Lung (tissue), 12 donors: ENCODE measurements around the gene FGF4. TPM values are rescaled to one million over a fixed set of nuclear protein-coding genes. Genes with fewer than 3 reads are reported as not detected.

Experiments
- ATAC-seq: fragments of 200-7000 bp; cut with Tn5 transposase; one replicate; pipeline ENCODE4 v1.9.1; 2020; ENCODE audit warnings: moderate number of reproducible peaks; ENCODE audit not compliant: insufficient read depth, low FRiP score
- DNase-seq, 3 donors: peaks; one replicate each; pipeline ENCODE4 v3.0.0-alpha.2; 2013 to 2017
- H3K27ac ChIP-seq, 2 donors: one replicate each; pipeline ENCODE4 v1.5.1; 2013; ENCODE audit warnings: mild to moderate bottlenecking in 2 of 2, moderate library complexity in 2 of 2, control low read depth in 1 of 2, inconsistent platforms in 1 of 2, low read depth in 1 of 2, low read length in 1 of 2
- H3K27me3 ChIP-seq, 3 donors: one replicate each; pipeline ENCODE4 v1.5.1; 2013; ENCODE audit warnings: low read length in 2 of 3; ENCODE audit not compliant: control insufficient read depth in 3 of 3, insufficient read depth in 3 of 3
- H3K36me3 ChIP-seq, 4 donors: one replicate each; pipeline ENCODE4 v1.5.1; 2013; ENCODE audit warnings: low read length in 4 of 4, mild to moderate bottlenecking in 1 of 4, moderate library complexity in 1 of 4; ENCODE audit not compliant: control insufficient read depth in 4 of 4, insufficient read depth in 4 of 4
- H3K4me1 ChIP-seq, 5 donors: one replicate each; pipeline ENCODE4 v1.5.1; 2013; ENCODE audit warnings: low read length in 5 of 5, mild to moderate bottlenecking in 2 of 5, moderate library complexity in 1 of 5; ENCODE audit not compliant: control insufficient read depth in 5 of 5, insufficient read depth in 5 of 5
- H3K4me3 ChIP-seq: one replicate; pipeline ENCODE4 v1.5.1; 2013; ENCODE audit warnings: mild to moderate bottlenecking, control low read depth, moderate library complexity
- H3K9ac ChIP-seq, 2 donors: one replicate each; pipeline ENCODE4 v1.5.1; 2013; ENCODE audit warnings: low read length in 2 of 2, control low read depth in 1 of 2; ENCODE audit not compliant: insufficient read depth in 1 of 2
- H3K9me3 ChIP-seq, 4 donors: one replicate each; pipeline ENCODE4 v1.5.1; 2013; ENCODE audit warnings: low read length in 3 of 4, mild to moderate bottlenecking in 1 of 4, moderate library complexity in 1 of 4; ENCODE audit not compliant: control insufficient read depth in 4 of 4, insufficient read depth in 3 of 4
- CTCF ChIP-seq: IDR thresholded peaks from 2 replicates; pipeline ENCODE4 v1.5.1; 2012; ENCODE audit warnings: mild to moderate bottlenecking; ENCODE audit errors: control extremely low read depth, extremely low read depth
- WGBS, 2 donors: extraction: QIAGEN DNeasy Blood & Tissue Kit; methylation state at CpG; one replicate each; pipeline ENCODE4 v1.1.7; 2013; 5-methylcytosine and 5-hydroxymethylcytosine counted together
- polyA plus RNA-seq, 2 donors: library from polyadenylated mRNA; stranded (reverse); fragments of 200-250 nt; gene quantifications; one replicate each; pipeline ENCODE4 v1.2.1, GENCODE V29; 2013
- total RNA-seq, 2 donors: library from RNA; depleted of rRNA in 1 of 2; stranded (reverse); fragments of >200 nt in 1 of 2; gene quantifications; one replicate each; pipeline ENCODE4 v1.2.1, GENCODE V29; 2014 to 2021
- donor health status: control.
- donor health status: control.
- donor health status: Bipolar disorder and iron deficiency.
- donor health status: healthy.
- donor health status: DM: yes; HTN: yes; CAD: no.

Gene FGF4
- total and polyA plus RNA-seq, 4 donors: not detected

- 79 to 82% methylated on average over 9 of the region's 9 CpGs for WGBS, 2 donors
- no peak for TF ChIP-seq CTCF
- Histone ChIP-seq H3K9me3 (peaks cover 0 to 9% (median 1%) of the 10 kb centered on the region in 4 donors), H3K27ac (no peak overlapping the region), H3K27me3 (no peaks in the 10 kb centered on the region), H3K4me3 (no peak overlapping the region), H3K36me3 (no peaks in the 10 kb centered on the region), H3K4me1 (peaks cover 0 to under 1% (median 0%) of the 10 kb centered on the region in 5 donors), H3K9ac (no peak overlapping the region)
- ATAC-seq (no peak), DNase-seq (no peak)
These were observed 20.9 kb upstream of the FGF4 start for GRCh38 chr11:69796063-69796462.

- H3K36me3 ChIP-seq: no peaks in the 10 kb centered on the region
- H3K27ac ChIP-seq: no peak overlapping the region
- peak in 2 of 3 donors; percentile 42 to 70 for DNase-seq
- H3K9me3 ChIP-seq: peaks cover 0 to 3% (median 0%) of the 10 kb centered on the region in 4 donors
- no peak for ATAC-seq
- no peak for TF ChIP-seq CTCF
- no peak overlapping the region for H3K9ac ChIP-seq
- H3K27me3 ChIP-seq: no peaks in the 10 kb centered on the region
- H3K4me3 ChIP-seq: no peak overlapping the region
- 74 to 84% methylated on average over 25 of the region's 25 CpGs for WGBS, 2 donors
- H3K4me1 ChIP-seq: peaks cover 0 to 5% (median 0%) of the 10 kb centered on the region in 5 donors
These were observed 16.4 kb upstream of the FGF4 start for GRCh38 chr11:69791276-69792180.

- no peak for TF ChIP-seq CTCF
- H3K4me3 ChIP-seq: no peak overlapping the region
- no peak overlapping the region for H3K27ac ChIP-seq
- no peaks in the 10 kb centered on the region for H3K36me3 ChIP-seq
- WGBS, 2 donors: 86 to 91% methylated on average over 11 of the region's 11 CpGs
- H3K27me3 ChIP-seq: peaks cover 0 to 2% (median 0%) of the 10 kb centered on the region in 3 donors
- ATAC-seq (no peak), DNase-seq (no peak)
- H3K4me1 ChIP-seq: peaks cover 0 to 5% (median 0%) of the 10 kb centered on the region in 5 donors
- H3K9me3 ChIP-seq: peaks cover 0 to 3% (median 0%) of the 10 kb centered on the region in 4 donors
- no peak overlapping the region for H3K9ac ChIP-seq
These were observed 13.8 kb upstream of the FGF4 start for GRCh38 chr11:69788956-69789355.
